ENCODE results near the gene ALPL.

The ALPL gene

DNA sequence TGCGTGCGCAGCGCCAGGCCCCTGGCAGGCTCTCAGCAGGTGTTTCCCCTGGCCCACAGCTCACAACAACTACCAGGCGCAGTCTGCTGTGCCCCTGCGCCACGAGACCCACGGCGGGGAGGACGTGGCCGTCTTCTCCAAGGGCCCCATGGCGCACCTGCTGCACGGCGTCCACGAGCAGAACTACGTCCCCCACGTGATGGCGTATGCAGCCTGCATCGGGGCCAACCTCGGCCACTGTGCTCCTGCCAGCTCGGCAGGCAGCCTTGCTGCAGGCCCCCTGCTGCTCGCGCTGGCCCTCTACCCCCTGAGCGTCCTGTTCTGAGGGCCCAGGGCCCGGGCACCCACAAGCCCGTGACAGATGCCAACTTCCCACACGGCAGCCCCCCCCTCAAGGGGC is 68.1 kb downstream of the ALPL start:
- ChIA-PET POLR2A (no interaction called here), CTCF (interaction anchor here (1.1 kb wide), 1 partner anchor 209 kb away, joined by 4 read pairs; no protein-coding TSS in a partner anchor)
- H3K36me3 ChIP-seq (ENCODE audit: control insufficient read depth in 2 of 2, insufficient read depth in 1 of 2, low read length in 2 of 2) = no peaks in the 10 kb centered on the region
- TF ChIP-seq, protein P1, sequence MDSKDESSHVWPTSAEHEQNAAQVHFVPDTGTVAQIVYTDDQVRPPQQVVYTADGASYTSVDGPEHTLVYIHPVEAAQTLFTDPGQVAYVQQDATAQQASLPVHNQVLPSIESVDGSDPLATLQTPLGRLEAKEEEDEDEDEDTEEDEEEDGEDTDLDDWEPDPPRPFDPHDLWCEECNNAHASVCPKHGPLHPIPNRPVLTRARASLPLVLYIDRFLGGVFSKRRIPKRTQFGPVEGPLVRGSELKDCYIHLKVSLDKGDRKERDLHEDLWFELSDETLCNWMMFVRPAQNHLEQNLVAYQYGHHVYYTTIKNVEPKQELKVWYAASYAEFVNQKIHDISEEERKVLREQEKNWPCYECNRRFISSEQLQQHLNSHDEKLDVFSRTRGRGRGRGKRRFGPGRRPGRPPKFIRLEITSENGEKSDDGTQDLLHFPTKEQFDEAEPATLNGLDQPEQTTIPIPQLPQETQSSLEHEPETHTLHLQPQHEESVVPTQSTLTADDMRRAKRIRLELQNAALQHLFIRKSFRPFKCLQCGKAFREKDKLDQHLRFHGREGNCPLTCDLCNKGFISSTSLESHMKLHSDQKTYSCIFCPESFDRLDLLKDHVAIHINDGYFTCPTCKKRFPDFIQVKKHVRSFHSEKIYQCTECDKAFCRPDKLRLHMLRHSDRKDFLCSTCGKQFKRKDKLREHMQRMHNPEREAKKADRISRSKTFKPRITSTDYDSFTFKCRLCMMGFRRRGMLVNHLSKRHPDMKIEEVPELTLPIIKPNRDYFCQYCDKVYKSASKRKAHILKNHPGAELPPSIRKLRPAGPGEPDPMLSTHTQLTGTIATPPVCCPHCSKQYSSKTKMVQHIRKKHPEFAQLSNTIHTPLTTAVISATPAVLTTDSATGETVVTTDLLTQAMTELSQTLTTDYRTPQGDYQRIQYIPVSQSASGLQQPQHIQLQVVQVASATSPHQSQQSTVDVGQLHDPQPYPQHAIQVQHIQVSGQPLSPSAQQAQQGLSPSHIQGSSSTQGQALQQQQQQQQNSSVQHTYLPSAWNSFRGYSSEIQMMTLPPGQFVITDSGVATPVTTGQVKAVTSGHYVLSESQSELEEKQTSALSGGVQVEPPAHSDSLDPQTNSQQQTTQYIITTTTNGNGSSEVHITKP (tag by site-specific recombination; IDR thresholded peaks at IDR 0.05) = no peak
- no peak for TF ChIP-seq ZNF530 (tag by site-specific recombination; IDR thresholded peaks at IDR 0.05; ENCODE audit: low read depth)
- no peak for TF ChIP-seq ZNF324 (tag by site-specific recombination; IDR thresholded peaks at IDR 0.05)
- no peak for TF ChIP-seq ZBTB1 (tag by site-specific recombination; IDR thresholded peaks at IDR 0.05)
- TF ChIP-seq ZNF629 (tag by site-specific recombination; IDR thresholded peaks at IDR 0.05) = no peak
- no peak for TF ChIP-seq ZNF133 (tag by site-specific recombination; IDR thresholded peaks at IDR 0.05)
- TF ChIP-seq ZNF157 (tag by site-specific recombination; IDR thresholded peaks at IDR 0.05) = no peak
- TF ChIP-seq ZNF37A (tag by site-specific recombination; IDR thresholded peaks at IDR 0.05) = no peak
- no peak for TF ChIP-seq ZNF169 (tag by site-specific recombination; IDR thresholded peaks at IDR 0.05)
- TF ChIP-seq ZNF76 (tag by site-specific recombination; IDR thresholded peaks at IDR 0.05; ENCODE audit: borderline replicate concordance, low read depth) = no peak
- no peak for TF ChIP-seq ZNF23 (tag by site-specific recombination; IDR thresholded peaks at IDR 0.05; ENCODE audit: borderline replicate concordance)
- no peak for TF ChIP-seq ZNF558 (tag by site-specific recombination; IDR thresholded peaks at IDR 0.05)
- TF ChIP-seq ZNF248 (tag by site-specific recombination; IDR thresholded peaks at IDR 0.05) = no peak
- TF ChIP-seq ZNF140 (tag by site-specific recombination; IDR thresholded peaks at IDR 0.05) = no peak
- no peak for TF ChIP-seq ZNF776 (tag by site-specific recombination; IDR thresholded peaks at IDR 0.05; ENCODE audit: borderline replicate concordance)
- no peak for TF ChIP-seq KLF8 (tag by site-specific recombination; IDR thresholded peaks at IDR 0.05)
- no peak for TF ChIP-seq ZNF596 (tag by site-specific recombination; IDR thresholded peaks at IDR 0.05)
- TF ChIP-seq ZFP69B (tag by site-specific recombination; IDR thresholded peaks at IDR 0.05) = no peak
- no peaks in the 10 kb centered on the region; the same call in 1 of the 2 replicates for H3K4me1 ChIP-seq (ENCODE audit: control insufficient read depth, insufficient read depth, low read length)
- no peak overlapping the region for H3K27ac ChIP-seq (ENCODE audit: extremely low read depth, low read depth, low read length)
- H3K4me3 ChIP-seq (ENCODE audit: low read depth, low read length) = no peak overlapping the region
- no peaks in the 10 kb centered on the region for H3K9me3 ChIP-seq (ENCODE audit: control insufficient read depth, insufficient read depth, low read depth, low read length)

DNA sequence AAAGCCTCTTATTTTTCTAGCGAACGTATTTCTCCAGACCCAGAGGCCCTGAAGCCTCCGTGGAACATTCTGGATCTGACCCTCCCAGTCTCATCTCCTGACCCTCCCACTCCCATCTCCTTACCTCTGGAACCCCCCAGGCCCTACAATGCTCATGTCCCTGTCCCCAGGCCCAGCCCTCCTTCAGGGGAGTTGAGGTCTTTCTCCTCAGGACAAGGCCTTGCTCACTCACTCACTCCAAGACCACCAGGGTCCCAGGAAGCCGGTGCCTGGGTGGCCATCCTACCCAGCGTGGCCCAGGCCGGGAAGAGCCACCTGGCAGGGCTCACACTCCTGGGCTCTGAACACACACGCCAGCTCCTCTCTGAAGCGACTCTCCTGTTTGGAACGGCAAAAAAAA is 68.7 kb downstream of the ALPL start:
- Histone ChIP-seq H3K9me3 (ENCODE audit: control insufficient read depth, insufficient read depth, low read depth, low read length) (no peaks in the 10 kb centered on the region), H3K36me3 (ENCODE audit: control insufficient read depth in 2 of 2, insufficient read depth in 1 of 2, low read length in 2 of 2) (no peaks in the 10 kb centered on the region), H3K27ac (ENCODE audit: extremely low read depth, low read depth, low read length) (no peak overlapping the region), H3K4me3 (ENCODE audit: low read depth, low read length) (no peak overlapping the region), H3K4me1 (ENCODE audit: control insufficient read depth, insufficient read depth, low read length) (no peaks in the 10 kb centered on the region; the same call in 1 of the 2 replicates)
- POLR2A ChIA-PET = no interaction called here
- CTCF ChIA-PET = interaction anchor here (0.6 kb wide), 1 partner anchor 358 kb away, joined by 3 read pairs; no protein-coding TSS in a partner anchor
- TF ChIP-seq ZNF843 (tag by site-specific recombination; IDR thresholded peaks at IDR 0.05) (no peak), ZNF571 (tag by site-specific recombination; IDR thresholded peaks at IDR 0.05) (no peak), ZBTB1 (tag by site-specific recombination; IDR thresholded peaks at IDR 0.05) (no peak), OSR2 (tag by site-specific recombination; IDR thresholded peaks at IDR 0.05) (no peak), ZNF624 (tag by site-specific recombination; IDR thresholded peaks at IDR 0.05) (no peak), ZNF354C (tag by site-specific recombination; IDR thresholded peaks at IDR 0.05; ENCODE audit: borderline replicate concordance, low read depth) (no peak), ZFP3 (tag by site-specific recombination; IDR thresholded peaks at IDR 0.05; ENCODE audit: low read depth) (no peak), ZNF433 (tag by site-specific recombination; IDR thresholded peaks at IDR 0.05; ENCODE audit: low read depth) (no peak), ZNF76 (tag by site-specific recombination; IDR thresholded peaks at IDR 0.05; ENCODE audit: borderline replicate concordance, low read depth) (no peak), ZNF146 (tag by site-specific recombination; IDR thresholded peaks at IDR 0.05) (no peak), FEZF1 (tag by site-specific recombination; IDR thresholded peaks at IDR 0.05) (no peak)
- TF ChIP-seq, protein P2, sequence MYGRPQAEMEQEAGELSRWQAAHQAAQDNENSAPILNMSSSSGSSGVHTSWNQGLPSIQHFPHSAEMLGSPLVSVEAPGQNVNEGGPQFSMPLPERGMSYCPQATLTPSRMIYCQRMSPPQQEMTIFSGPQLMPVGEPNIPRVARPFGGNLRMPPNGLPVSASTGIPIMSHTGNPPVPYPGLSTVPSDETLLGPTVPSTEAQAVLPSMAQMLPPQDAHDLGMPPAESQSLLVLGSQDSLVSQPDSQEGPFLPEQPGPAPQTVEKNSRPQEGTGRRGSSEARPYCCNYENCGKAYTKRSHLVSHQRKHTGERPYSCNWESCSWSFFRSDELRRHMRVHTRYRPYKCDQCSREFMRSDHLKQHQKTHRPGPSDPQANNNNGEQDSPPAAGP (tag by site-specific recombination; IDR thresholded peaks at IDR 0.05) = no peak
- TF ChIP-seq, protein P3, sequence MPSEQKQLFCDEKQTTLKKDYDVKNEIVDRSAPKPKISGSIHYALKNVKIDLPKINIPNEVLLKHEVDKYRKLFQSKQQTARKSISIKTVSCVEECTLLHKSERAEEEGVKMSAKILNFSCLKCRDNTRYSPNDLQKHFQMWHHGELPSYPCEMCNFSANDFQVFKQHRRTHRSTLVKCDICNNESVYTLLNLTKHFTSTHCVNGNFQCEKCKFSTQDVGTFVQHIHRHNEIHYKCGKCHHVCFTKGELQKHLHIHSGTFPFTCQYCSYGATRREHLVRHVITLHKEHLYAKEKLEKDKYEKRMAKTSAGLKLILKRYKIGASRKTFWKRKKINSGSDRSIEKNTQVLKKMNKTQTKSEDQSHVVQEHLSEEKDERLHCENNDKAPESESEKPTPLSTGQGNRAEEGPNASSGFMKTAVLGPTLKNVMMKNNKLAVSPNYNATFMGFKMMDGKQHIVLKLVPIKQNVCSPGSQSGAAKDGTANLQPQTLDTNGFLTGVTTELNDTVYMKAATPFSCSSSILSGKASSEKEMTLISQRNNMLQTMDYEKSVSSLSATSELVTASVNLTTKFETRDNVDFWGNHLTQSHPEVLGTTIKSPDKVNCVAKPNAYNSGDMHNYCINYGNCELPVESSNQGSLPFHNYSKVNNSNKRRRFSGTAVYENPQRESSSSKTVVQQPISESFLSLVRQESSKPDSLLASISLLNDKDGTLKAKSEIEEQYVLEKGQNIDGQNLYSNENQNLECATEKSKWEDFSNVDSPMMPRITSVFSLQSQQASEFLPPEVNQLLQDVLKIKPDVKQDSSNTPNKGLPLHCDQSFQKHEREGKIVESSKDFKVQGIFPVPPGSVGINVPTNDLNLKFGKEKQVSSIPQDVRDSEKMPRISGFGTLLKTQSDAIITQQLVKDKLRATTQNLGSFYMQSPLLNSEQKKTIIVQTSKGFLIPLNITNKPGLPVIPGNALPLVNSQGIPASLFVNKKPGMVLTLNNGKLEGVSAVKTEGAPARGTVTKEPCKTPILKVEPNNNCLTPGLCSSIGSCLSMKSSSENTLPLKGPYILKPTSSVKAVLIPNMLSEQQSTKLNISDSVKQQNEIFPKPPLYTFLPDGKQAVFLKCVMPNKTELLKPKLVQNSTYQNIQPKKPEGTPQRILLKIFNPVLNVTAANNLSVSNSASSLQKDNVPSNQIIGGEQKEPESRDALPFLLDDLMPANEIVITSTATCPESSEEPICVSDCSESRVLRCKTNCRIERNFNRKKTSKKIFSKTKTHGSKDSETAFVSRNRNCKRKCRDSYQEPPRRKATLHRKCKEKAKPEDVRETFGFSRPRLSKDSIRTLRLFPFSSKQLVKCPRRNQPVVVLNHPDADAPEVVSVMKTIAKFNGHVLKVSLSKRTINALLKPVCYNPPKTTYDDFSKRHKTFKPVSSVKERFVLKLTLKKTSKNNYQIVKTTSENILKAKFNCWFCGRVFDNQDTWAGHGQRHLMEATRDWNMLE (tag by site-specific recombination; conservative IDR thresholded peaks at IDR 0.05; ENCODE audit: low read depth) = no peak
